Measurements from ENCODE around the gene BPTF. TPM values are rescaled to one million over a fixed set of nuclear protein-coding genes. Genes with fewer than 3 reads are reported as not detected.
"Not testable (repeated sequence)": the region's sequence is repeated elsewhere in the genome, so short reads cannot be mapped to it uniquely, and the experiment has no call there.

Gene BPTF
- total and polyA plus RNA-seq, 2 donors: 29.8 to 48.5 TPM

GRCh38 chr17:67801626-67802175, 23.6 kb upstream of the BPTF start:
- no peak overlapping the region for H3K4me3 ChIP-seq (ENCODE audit: low read length in 2 of 2)
- no peaks in the 10 kb centered on the region for H3K9me3 ChIP-seq (ENCODE audit: control insufficient read depth in 2 of 2, insufficient read depth in 1 of 2, low read length in 1 of 2)
- H3K27ac ChIP-seq (ENCODE audit: low read depth in 1 of 2, low read length in 1 of 2): no peak overlapping the region
- H3K4me1 ChIP-seq (ENCODE audit: control insufficient read depth in 2 of 2, insufficient read depth in 2 of 2, low read length in 2 of 2): peaks cover 0 to 3% of the 10 kb centered on the region in 2 donors
- no peaks in the 10 kb centered on the region for H3K27me3 ChIP-seq (ENCODE audit: control insufficient read depth in 2 of 2, insufficient read depth in 1 of 2, low read length in 1 of 2)
- no peaks in the 10 kb centered on the region for H3K36me3 ChIP-seq (ENCODE audit: control insufficient read depth in 2 of 2, insufficient read depth in 2 of 2, low read length in 1 of 2)
- 98% methylated on average over 11 of the region's 11 CpGs for WGBS
- no peak for DNase-seq (ENCODE audit: low read depth in 6 of 9, low spot score in 9 of 9)

DNA sequence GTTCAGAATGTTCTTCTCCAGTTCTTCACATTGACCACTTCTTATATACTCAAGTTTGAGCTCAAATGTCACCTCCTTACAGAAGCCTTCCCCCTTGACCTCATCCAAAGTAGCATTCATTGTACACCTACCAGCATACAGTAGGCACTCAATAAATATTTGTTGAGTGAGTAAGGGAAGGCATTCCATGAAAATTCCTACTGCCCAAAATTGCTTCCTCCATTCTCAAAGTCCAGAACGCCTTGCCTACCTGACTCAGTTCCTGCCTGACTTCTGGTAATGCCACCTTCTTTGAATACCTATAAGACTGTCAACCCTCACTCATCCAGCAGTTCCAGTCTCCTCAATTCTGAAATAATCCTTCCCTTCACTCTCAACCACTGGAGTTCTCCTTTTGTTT, 14.8 kb upstream of the BPTF start:
- no peak overlapping the region for H3K4me3 ChIP-seq (ENCODE audit: low read length in 2 of 2)
- H3K27me3 ChIP-seq (ENCODE audit: control insufficient read depth in 2 of 2, insufficient read depth in 1 of 2, low read length in 1 of 2): no peaks in the 10 kb centered on the region
- H3K4me1 ChIP-seq (ENCODE audit: control insufficient read depth in 2 of 2, insufficient read depth in 2 of 2, low read length in 2 of 2): no peaks in the 10 kb centered on the region
- no peak for DNase-seq (ENCODE audit: low read depth in 6 of 9, low spot score in 9 of 9)
- no peaks in the 10 kb centered on the region for H3K36me3 ChIP-seq (ENCODE audit: control insufficient read depth in 2 of 2, insufficient read depth in 2 of 2, low read length in 1 of 2)
- no peaks in the 10 kb centered on the region for H3K9me3 ChIP-seq (ENCODE audit: control insufficient read depth in 2 of 2, insufficient read depth in 1 of 2, low read length in 1 of 2)
- no peak overlapping the region for H3K27ac ChIP-seq (ENCODE audit: low read depth in 1 of 2, low read length in 1 of 2)
- WGBS: 92% methylated on average over 1 of the region's 1 CpG

DNA sequence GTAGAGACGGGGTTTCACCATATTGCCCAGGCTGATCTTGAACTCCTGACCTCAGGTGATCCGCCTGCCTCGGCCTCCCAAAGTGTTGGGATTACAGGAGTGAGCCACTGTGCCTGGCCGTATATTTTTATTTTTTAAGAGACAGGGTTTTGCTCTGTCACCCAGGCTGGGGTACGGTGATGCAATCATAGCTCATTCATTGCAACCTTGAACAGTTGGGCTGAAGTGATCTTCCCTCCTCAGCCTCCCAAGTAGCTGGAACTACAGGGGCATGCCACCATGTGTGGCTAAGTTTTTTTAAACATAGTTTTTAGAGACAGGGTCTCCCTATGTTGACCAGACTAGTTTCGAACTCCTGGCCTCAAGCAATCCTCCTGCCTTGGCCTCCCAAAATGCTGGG, 12.9 kb upstream of the BPTF start:
- not testable (repeated sequence) for H3K36me3 ChIP-seq (ENCODE audit: control insufficient read depth in 2 of 2, insufficient read depth in 2 of 2, low read length in 1 of 2); H3K27me3 ChIP-seq (ENCODE audit: control insufficient read depth in 2 of 2, insufficient read depth in 1 of 2, low read length in 1 of 2); H3K9me3 ChIP-seq (ENCODE audit: control insufficient read depth in 2 of 2, insufficient read depth in 1 of 2, low read length in 1 of 2); DNase-seq (ENCODE audit: low read depth in 6 of 9, low spot score in 9 of 9); H3K27ac ChIP-seq (ENCODE audit: low read depth in 1 of 2, low read length in 1 of 2); H3K4me3 ChIP-seq (ENCODE audit: low read length in 2 of 2); H3K4me1 ChIP-seq (ENCODE audit: control insufficient read depth in 2 of 2, insufficient read depth in 2 of 2, low read length in 2 of 2)
- WGBS: 96% methylated on average over 6 of the region's 6 CpGs

- DNase-seq (ENCODE audit: low read depth in 6 of 9, low spot score in 9 of 9): no peak
Observed at GRCh38 chr17:67813803-67814180, 11.5 kb upstream of the BPTF start.

DNA sequence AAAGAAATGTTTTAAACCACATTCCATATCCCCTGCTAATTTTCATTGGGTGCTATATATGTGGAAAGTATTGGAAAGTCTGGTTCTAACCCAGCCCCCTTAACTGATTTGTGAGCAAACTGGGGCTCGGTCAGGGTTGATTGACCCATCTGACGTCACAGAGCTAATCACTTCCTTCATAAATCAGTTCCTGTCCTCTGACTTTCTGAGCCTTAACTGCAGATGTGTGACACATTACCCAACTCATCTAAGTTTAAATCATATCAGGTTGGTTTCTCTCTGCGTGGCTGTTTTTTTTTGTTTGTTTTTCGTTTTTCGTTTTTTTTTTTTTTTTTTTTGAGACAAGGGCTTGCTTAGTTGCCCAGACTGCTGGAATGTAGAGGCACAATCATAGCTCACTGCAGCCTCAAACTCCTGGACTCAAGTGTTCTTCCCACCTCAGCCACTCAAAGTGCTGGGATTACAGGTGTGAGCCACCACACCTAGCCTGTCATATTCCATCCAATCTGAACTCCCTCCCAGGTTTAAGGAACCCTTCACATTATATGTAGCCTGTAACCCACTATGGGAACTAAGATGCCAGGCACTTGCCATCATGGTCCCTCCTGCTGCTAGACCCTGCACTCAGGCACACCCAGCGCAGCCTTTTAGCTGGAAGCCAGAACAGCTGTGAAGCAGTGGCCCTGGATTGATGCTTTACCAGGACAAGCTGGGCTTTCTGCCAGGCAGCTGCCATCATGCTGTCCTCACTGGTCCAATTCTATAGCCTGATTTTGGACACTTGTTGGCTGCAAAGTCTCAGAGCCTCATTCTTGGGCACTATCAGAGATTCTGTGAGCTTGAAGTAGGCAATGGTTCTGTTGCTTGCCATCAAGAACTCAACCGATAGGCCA, 6.9 kb upstream of the BPTF start:
- no peak for DNase-seq (ENCODE audit: low read depth in 6 of 9, low spot score in 9 of 9)
- Histone ChIP-seq H3K27ac (ENCODE audit: low read depth in 1 of 2, low read length in 1 of 2) (no peak overlapping the region), H3K9me3 (ENCODE audit: control insufficient read depth in 2 of 2, insufficient read depth in 1 of 2, low read length in 1 of 2) (no peaks in the 10 kb centered on the region)

More at GRCh38 chr17:67813803-67814180, 11.5 kb upstream of the BPTF start:
- WGBS: 88% methylated on average over 5 of the region's 5 CpGs
- H3K27ac ChIP-seq (ENCODE audit: low read depth in 1 of 2, low read length in 1 of 2): no peak overlapping the region
- no peaks in the 10 kb centered on the region for H3K4me1 ChIP-seq (ENCODE audit: control insufficient read depth in 2 of 2, insufficient read depth in 2 of 2, low read length in 2 of 2)
- no peaks in the 10 kb centered on the region for H3K36me3 ChIP-seq (ENCODE audit: control insufficient read depth in 2 of 2, insufficient read depth in 2 of 2, low read length in 1 of 2)
- H3K4me3 ChIP-seq (ENCODE audit: low read length in 2 of 2): no peak overlapping the region
- no peaks in the 10 kb centered on the region for H3K9me3 ChIP-seq (ENCODE audit: control insufficient read depth in 2 of 2, insufficient read depth in 1 of 2, low read length in 1 of 2)
- H3K27me3 ChIP-seq (ENCODE audit: control insufficient read depth in 2 of 2, insufficient read depth in 1 of 2, low read length in 1 of 2): no peaks in the 10 kb centered on the region

DNA sequence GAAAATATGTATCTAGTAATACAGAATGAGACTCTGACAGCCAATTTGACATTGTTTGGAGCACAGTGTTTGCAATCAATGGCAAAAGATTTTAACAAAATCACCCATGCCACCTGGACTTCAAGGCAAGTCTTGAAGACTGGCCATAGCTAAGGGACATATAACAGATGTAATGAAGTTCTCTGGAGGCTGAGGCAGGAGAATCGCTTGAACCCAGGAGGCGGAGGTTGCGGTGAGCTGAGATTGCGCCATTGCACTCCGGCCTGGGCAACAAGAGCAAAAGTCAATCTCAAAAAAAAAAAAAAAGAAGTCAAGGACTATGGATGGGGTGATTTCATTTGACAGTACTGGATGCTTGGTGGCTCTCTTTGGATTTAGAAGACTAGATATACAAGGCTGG, 5.6 kb upstream of the BPTF start:
- H3K4me3 ChIP-seq (ENCODE audit: low read length in 2 of 2): no peak overlapping the region
- no peaks in the 10 kb centered on the region for H3K9me3 ChIP-seq (ENCODE audit: control insufficient read depth in 2 of 2, insufficient read depth in 1 of 2, low read length in 1 of 2)
- peaks cover 0 to 2% of the 10 kb centered on the region in 2 donors for H3K4me1 ChIP-seq (ENCODE audit: control insufficient read depth in 2 of 2, insufficient read depth in 2 of 2, low read length in 2 of 2)
- no peak for DNase-seq (ENCODE audit: low read depth in 6 of 9, low spot score in 9 of 9)
- H3K27me3 ChIP-seq (ENCODE audit: control insufficient read depth in 2 of 2, insufficient read depth in 1 of 2, low read length in 1 of 2): peaks cover 0 to 12% of the 10 kb centered on the region in 2 donors
- no peak overlapping the region for H3K27ac ChIP-seq (ENCODE audit: low read depth in 1 of 2, low read length in 1 of 2)
- H3K36me3 ChIP-seq (ENCODE audit: control insufficient read depth in 2 of 2, insufficient read depth in 2 of 2, low read length in 1 of 2): no peaks in the 10 kb centered on the region
- over 99% methylated on average over 5 of the region's 5 CpGs for WGBS

More for the DNA sequence above, 6.9 kb upstream of the BPTF start:
- Histone ChIP-seq H3K4me1 (ENCODE audit: control insufficient read depth in 2 of 2, insufficient read depth in 2 of 2, low read length in 2 of 2) (no peaks in the 10 kb centered on the region), H3K27me3 (ENCODE audit: control insufficient read depth in 2 of 2, insufficient read depth in 1 of 2, low read length in 1 of 2) (peaks cover 0 to 3% of the 10 kb centered on the region in 2 donors), H3K36me3 (ENCODE audit: control insufficient read depth in 2 of 2, insufficient read depth in 2 of 2, low read length in 1 of 2) (no peaks in the 10 kb centered on the region), H3K4me3 (ENCODE audit: low read length in 2 of 2) (no peak overlapping the region)
- WGBS: 90% methylated on average over 7 of the region's 7 CpGs

DNA sequence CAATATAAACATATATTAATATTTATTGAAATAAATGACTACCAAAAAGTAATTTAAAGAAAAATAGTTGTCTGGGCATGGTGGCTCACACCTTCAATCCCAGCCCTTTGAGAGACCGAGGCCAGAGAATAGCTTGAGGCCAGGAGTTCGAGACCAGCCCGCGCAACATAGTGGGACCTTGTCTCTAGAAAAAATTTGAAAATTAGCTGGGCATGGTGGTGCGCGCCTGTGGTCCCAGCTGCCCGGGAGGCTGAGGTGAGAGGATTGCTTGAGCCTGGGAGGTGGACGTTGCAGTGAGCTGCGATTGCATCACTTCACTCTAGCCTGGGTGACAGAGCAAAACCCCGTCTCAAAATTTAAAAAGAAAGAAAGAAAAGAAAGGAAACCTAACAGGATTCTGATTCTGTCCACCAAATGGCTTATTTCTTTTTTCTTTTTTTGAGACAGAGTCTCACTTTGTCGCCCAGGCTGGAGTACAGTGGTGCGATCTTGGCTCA, 3.4 kb upstream of the BPTF start:
- Histone ChIP-seq H3K36me3 (ENCODE audit: control insufficient read depth in 2 of 2, insufficient read depth in 2 of 2, low read length in 1 of 2) (no peaks in the 10 kb centered on the region), H3K4me3 (ENCODE audit: low read length in 2 of 2) (no peak overlapping the region), H3K9me3 (ENCODE audit: control insufficient read depth in 2 of 2, insufficient read depth in 1 of 2, low read length in 1 of 2) (no peaks in the 10 kb centered on the region), H3K27ac (ENCODE audit: low read depth in 1 of 2, low read length in 1 of 2) (no peak overlapping the region), H3K4me1 (ENCODE audit: control insufficient read depth in 2 of 2, insufficient read depth in 2 of 2, low read length in 2 of 2) (peaks cover 0 to 5% of the 10 kb centered on the region in 2 donors), H3K27me3 (ENCODE audit: control insufficient read depth in 2 of 2, insufficient read depth in 1 of 2, low read length in 1 of 2) (peaks cover 0 to 15% of the 10 kb centered on the region in 2 donors)
- no peak for DNase-seq (ENCODE audit: low read depth in 6 of 9, low spot score in 9 of 9)
- 97% methylated on average over 12 of the region's 12 CpGs for WGBS

GRCh38 chr17:67825627-67826601, 611 bp downstream of the BPTF start:
- peak overlapping the region; percentile 94 to 99 for H3K27ac ChIP-seq (ENCODE audit: low read depth in 1 of 2, low read length in 1 of 2)
- H3K4me1 ChIP-seq (ENCODE audit: control insufficient read depth in 2 of 2, insufficient read depth in 2 of 2, low read length in 2 of 2): peaks cover 4 to 18% of the 10 kb centered on the region in 2 donors
- H3K9me3 ChIP-seq (ENCODE audit: control insufficient read depth in 2 of 2, insufficient read depth in 1 of 2, low read length in 1 of 2); H3K36me3 ChIP-seq (ENCODE audit: control insufficient read depth in 2 of 2, insufficient read depth in 2 of 2, low read length in 1 of 2): not testable (repeated sequence)
- under 1% methylated on average over 91 of the region's 94 CpGs for WGBS
- peak; percentile 51 to 86 (median 75) for DNase-seq (ENCODE audit: low read depth in 6 of 9, low spot score in 9 of 9)
- H3K27me3 ChIP-seq (ENCODE audit: control insufficient read depth in 2 of 2, insufficient read depth in 1 of 2, low read length in 1 of 2): peaks cover 0 to 15% of the 10 kb centered on the region in 2 donors
- peak overlapping the region; percentile 70 to 80 for H3K4me3 ChIP-seq (ENCODE audit: low read length in 2 of 2)

Measured in thymus (tissue), 11 donors.